ENCODE data around the gene ADARB1.

ADARB1 gene

DNA sequence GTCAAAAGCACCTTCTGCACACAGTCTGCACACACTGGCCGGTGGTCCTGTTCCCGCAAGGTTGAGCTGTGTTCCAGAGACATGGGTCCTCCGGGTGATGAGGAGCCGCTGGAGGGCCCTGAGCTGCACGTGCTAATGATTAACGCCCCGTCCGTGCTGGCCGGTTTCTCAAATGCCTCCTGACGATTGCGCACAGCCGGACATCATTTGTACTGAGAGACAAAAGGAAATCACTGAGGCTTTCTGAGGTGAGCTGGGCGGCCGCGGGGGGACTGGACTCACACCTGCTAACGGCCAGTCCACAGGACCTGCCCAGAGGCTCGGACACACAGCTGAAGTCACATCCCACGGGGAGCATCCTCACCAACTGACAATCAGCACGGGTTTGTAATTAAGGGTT lies 184.1 kb downstream of the ADARB1 start:
- no peak for DNase-seq

DNA sequence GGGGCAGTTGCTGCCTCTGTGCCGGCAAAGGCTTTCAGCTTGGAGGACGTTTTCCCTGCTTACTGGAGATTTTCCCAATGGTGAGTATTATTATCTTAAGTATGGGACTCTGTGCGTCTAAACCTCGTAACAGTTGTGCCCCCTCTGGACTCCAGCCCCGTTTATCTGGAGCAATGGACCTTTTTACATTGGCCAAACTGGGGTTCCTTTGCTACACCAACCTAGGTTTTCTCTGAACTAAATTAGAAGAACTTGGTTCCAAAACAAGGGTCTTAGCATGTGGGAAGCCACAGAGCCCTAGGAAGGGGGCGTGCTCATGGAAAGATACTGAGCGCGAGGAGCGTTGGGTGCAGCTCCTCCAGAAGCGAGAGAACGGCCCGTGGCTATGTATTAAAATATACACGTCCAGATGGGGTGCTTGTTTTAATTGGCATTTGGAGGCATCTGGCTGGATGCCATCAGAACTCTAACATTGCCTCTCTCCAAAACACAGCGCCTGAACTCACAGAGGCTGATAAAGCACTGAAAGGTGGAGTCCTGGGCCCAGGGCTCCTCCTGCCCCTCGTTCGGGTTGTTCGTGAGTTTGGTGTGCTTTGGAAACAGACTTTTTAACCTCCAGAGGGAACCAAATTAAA lies 184.9 kb downstream of the ADARB1 start:
- DNase-seq = peak; percentile 6

DNA sequence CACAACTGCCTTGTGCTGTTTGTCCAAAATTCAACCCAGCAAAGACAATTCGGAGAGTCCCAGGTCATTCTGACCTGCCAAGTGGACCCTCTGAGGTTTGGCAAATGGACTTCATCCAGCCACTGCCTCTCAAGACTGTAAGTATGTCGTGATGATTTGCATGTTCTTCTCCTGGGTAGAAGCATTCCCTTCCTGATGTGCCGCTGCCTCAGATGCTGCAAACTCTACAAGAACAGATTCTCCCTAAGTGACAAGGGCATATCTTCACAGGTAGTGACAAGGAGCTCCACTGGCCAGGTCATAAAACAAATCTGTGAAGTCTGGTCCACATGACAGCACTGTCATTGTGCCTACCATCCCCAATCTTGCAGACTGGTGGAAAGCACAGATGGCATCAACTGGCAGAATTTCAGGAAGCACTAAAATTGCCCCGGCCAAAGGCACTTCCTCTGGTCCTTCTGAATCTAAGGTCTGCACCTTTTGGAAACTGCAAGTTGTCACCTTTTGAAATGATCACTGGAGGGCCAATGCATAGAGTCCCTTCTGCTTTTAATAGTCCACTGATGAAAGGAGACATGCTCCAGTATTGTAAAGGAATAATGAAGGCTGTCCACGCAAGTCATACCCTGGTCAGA lies 185.9 kb downstream of the ADARB1 start:
- no peak for DNase-seq

DNA sequence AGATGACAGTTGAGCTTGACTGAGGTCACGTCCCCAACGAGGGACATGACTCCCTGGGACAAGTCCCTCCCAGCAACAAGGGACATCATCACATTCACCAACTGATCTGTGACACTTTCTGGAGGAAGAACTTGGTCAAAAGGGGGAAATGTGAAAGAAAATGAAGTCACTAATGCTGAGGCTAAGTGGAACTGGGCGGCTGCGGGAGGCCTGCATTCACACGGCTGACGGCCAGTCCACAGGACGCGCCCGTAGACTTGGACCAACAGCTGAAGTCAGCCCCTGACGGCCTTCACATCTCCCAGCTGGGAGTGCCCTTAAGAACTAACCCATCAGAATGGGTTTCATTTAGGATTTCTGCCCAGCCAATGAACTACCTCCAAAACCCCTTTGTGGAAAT lies 186.7 kb downstream of the ADARB1 start:
- DNase-seq = no peak

DNA sequence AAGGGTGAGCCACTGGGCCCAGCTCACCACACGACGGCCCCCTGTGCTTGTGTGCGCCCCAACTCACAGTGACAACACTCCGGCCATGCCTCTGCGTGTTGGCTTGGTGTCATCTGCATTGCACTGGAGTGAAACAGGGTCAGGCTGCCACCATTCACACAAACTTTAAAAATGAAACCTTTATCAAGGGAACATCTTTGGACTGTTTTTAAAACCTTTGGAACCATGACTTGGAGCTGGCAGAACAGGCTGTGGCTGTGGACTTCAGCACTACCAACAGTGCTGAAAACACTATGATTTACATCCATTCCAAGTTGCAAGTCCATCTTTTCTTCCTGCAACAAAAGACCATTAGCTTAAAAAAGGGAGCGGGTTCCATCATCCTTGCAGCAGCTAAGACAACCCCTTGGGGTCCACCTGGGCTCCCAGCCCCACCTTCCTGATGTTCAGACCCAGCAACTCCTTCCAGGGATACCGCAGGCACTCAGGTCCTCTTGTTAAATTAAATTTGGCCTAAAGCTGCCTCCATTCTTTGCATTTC lies 187.7 kb downstream of the ADARB1 start:
- no peak for DNase-seq

DNA sequence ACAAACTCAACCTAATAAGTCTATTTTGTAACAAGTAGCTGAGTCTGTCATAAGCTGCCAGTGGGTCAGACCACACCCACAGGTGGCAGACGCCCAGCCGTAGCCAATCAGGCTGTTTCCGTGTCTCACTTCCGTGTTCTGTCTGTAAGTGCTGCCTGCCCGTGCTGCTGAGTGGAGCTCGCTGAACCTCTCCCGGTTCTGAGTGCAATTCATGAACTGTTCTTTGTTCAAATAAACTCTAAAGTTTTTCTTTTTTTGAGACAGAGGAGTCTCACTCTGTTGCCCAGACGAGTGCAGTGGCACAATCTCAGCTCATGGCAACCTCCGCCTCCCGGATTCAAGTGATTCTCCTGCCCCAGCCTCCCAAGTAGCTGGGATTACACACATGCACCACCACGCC lies 188.2 kb downstream of the ADARB1 start:
- no peak for DNase-seq

DNA sequence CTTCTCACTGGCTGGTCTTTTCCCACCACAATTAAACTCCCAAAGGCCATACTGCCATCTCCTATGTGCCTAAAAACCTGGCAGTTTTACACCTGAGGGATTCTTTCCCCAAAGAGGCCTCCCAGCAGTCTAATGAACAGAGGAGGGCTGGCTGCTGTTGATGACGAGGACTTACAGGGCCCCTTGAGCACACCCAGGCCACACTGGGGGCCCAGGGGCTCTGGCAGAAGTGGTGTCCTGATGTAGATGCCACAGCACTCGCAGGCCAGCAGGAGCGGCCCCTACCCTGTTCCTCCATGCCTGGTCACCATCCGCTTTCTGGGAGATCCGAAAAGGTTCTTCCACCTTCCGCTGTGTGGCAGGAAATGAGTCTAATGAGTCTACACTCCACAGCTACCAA lies 189.2 kb downstream of the ADARB1 start:
- DNase-seq = no peak

DNA sequence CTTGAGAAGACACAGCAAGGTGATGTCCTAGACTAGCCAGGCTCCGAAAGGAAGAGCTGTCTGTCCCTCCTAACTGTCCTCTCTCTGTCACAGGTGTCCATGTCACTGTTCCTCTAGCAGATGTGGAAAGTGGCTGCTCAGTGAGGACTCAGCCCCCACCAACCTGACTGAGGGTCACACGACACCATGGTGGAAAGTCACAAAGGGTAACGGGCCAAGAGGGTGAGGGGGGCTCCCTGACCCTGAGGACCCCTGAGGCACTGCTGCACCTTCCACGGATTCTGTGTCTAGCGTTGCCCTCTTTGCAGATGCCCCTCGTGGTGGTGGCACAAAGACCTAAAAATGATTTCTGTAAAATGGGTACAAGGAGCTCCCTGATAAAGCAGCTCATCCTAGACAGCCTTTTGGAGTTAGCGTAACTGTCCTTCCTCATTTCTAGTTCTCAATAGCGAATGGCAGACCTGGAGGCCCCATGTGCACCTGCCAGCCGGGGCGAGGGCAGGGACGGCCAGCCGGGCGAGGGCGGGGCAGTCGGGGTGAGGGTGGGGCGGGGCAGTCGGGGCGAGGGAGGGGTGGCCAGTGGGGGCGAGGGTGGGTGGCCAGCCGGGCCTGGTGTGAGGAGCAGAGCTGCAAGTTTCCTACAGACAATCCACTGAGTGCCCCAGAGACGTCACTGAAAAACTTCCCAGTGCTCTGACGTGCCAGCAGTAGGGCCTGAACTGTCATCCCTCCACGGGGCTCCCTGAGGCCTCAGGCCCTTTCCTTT lies 189.9 kb downstream of the ADARB1 start:
- DNase-seq = no peak

DNA sequence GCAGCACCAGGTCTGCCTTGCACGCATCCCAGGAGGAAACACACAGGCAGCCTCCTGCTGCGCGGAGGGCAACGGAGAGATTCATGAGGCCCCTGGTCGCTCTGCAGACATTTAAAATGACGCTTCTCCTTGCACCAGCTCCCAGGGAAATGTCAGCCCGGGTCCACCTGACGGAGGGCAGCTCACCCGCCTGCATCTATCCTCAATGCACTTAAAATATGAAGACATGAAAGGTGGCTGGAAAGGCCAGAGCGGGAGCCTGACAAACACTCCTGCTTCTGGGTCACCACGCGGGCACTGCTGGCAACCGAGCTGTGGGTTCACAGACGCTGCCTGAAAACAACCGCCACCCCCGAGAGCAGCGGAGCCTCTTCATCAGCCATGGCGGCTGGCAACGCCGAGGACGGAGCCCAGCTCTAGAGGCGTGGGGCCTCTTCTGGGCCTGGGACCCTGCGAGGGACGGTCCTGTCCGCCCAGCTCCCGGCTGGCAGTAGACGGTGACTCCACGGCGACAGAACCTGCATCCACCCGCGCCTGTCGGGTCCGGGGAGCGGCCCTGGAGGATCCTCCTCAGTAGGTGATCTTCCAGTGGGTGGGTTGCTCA lies 190.6 kb downstream of the ADARB1 start:
- no peak for DNase-seq

DNA sequence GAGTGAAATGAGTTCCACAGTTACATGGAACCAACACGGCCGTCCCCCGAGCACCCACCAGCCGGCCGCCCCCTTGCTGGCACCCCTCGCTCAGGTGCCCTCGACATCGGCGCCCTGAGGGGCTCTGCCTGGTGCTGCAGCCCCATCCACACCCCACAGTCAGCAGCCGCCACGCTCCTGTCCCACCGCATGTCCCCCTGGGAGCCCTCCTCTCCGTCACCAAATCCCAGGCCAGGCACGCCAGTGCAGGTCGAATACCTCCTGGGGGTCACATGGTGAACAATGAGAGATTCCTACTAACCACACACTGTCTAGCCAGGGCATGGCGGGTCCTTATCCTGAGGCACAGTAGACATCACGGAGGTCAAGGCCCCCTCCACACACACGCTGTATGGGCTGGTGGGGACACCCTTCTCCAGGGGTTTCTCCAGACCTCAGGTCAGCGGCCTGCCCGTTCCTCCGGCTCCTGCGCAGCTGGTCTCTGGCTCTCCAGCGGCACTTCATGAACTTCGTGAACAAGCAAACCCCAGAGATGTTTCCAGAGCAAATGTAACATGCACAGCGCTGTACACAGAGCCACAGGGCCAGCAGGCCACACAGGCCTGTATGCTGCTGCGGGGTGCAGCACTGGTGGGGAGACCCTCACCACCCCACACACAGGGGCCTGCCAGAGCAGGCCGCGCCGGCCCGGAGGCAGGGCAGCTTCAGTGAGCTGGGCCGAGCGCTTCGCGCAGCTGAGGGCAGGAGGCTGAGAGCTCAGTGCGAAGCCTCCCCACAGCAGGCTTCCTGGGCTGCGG lies 191.5 kb downstream of the ADARB1 start:
- DNase-seq = no peak

DNA sequence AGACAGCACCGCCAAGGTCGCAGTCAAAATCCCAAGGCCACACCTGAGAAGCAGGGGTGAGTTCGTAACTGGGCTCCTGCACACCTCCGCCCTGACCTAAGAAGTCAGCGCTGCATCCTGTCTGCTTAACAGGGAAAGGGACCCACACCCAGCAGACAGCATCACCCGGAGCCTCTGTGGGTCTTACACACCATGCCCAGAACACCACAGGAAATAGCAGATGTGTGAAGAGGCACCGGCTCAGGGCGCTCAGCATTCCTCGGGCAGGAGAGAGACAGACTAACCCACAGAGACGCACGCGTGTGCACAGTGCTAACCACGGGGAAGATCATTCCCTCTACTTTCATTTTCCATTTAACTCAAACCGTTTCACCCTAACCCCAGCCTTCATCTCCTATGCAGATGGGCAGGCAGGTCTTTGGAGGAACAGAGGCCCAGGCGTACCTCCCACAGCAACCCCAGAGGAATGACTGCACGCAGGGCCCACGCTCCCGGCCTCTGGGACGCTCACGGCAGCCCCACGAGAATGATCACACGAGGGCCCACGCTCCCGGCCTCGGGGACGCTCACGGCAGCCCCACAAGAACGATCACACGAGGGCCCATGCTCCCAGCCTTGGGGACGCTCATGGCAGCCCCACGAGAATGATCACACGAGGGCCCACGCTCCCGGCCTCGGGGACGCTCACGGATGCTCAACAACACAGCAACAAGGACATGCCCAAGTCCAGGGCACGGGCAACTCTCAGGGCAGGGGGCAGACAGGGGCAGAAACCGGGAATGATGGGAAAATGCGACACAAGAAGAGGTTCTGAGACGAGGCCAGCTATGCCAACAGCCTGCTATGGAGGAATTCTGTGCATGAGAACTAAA lies 192.4 kb downstream of the ADARB1 start:
- no peak for DNase-seq

DNA sequence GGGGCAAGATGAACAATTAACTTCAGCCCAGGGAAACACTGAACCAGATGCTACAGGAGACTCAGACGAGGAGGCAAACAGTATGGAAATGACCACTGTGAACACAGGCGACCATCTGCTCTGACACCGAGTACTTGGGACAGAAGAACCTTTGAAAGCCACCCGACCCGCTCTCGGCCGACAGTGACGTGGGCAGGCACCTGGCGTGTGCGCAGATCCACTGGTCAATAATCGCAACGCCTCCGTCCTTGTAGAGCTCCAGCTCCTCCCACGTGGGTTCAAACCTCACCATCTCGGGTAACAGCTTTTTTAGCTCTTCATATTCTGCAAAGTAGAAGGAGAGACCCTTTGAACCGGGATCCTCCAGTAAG lies 193.0 kb downstream of the ADARB1 start:
- DNase-seq = no peak

DNA sequence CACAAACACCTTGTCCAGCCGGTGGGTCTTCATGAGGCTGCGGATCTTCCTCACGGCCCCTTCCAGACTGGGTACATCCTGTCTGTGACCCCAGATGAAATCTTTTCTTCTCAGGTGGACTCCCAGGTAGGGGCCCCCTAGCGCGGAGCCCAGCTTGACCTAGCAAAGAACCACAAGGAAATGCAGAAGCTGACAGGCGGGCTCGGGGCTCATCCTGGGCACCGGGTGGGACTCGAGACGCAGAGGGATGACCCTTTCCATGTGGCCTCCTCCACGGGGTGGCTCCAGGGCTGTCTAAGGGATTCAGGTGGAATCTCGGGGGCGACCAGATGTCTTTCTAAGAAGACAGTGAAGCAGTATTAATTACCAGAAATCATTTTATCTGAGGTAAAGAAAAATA lies 195.5 kb downstream of the ADARB1 start:
- DNase-seq = no peak

DNA sequence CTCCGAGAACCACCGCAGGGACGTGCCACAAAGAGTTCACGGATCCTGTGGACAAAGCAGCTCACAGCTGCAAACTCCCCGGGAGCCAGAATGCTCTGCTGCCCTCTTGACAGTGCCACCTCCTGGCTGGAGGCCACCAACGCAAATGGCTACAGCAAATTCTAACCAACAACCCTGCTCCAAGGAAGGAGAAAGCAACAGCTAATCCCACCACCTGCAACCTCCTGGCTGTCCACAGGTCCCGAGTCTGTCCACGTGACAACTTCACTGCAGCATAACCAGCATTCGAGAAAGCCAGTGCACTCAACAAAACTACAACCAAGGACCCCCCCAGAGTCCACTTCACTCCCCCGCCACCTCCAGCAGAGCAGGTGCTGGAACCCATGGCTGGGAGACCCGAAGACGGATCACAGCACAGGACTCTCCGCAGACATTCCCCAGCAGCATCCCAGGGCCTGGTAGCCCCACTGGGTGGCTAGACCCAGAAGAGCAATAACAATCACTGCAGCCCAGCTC lies 196.0 kb downstream of the ADARB1 start:
- DNase-seq = no peak
